Left ventricle myocardium superior (tissue), 1 donor: ENCODE results near the gene TWSG1. TPM values are rescaled to one million over a fixed set of nuclear protein-coding genes. Genes with fewer than 3 reads are reported as not detected.
A peak's percentile ranks its signal among the peaks of the same experiment; 100 is the strongest.
"Not testable (repeated sequence)": the region's sequence is repeated elsewhere in the genome, so short reads cannot be mapped to it uniquely, and the experiment has no call there.

Experiments used
- ATAC-seq: fragments of 200-7000 bp; cut with Tn5 transposase; one replicate; pipeline ENCODE4 v1.9.1; 2020; ENCODE audit warnings: mild to moderate bottlenecking, moderate library complexity
- DNase-seq: peaks from one replicate; pipeline ENCODE4 v3.0.0-alpha.2; 2020
- intact Hi-C: fragments of 100-400 bp; cut with micrococcal nuclease; formaldehyde crosslinking; loops from one replicate; pipeline ENCODE4 v1.11.0; 2022
- total RNA-seq: library from RNA; stranded (reverse); fragmentation: NEBNext Ultra II Directional; extraction: Animal tissue kit (Norgen Biotek cat#: 25700); gene quantifications from one replicate; pipeline ENCODE4 v1.2.1, GENCODE V29; 2021
- donor health status: DM: no; HTN: yes; CAD: no; lungs with severe emphysema.

Gene TWSG1
- total RNA-seq, 1 donor from 2014 or later: 10.0 TPM

GRCh38 chr18:9437021-9437437 is 102.5 kb downstream of the TWSG1 start:
- ATAC-seq (peak; percentile 59), DNase-seq (no peak)
- intact Hi-C loops: no loop called here

GRCh38 chr18:9437672-9438071 is 103.1 kb downstream of the TWSG1 start:
- ATAC-seq: no peak

GRCh38 chr18:9441061-9441460 is 106.5 kb downstream of the TWSG1 start:
- ATAC-seq (no peak), DNase-seq (no peak)
- intact Hi-C loops: no loop called here

More at GRCh38 chr18:9437672-9438071, 103.1 kb downstream of the TWSG1 start:
- no peak for DNase-seq
- intact Hi-C loops: no loop called here

- ATAC-seq: no peak
- intact Hi-C loops: no loop called here
- DNase-seq: no peak
Observed at GRCh38 chr18:9444549-9444948, 110.0 kb downstream of the TWSG1 start.

GRCh38 chr18:9446839-9447238 is 112.3 kb downstream of the TWSG1 start:
- DNase-seq (no peak), ATAC-seq (no peak)
- intact Hi-C loops: no loop called here

GRCh38 chr18:9447334-9447733 is 112.8 kb downstream of the TWSG1 start:
- DNase-seq: no peak
- intact Hi-C loops: no loop called here
- ATAC-seq: no peak

GRCh38 chr18:9449600-9450414 is 115.2 kb downstream of the TWSG1 start:
- no peak for ATAC-seq
- intact Hi-C loops: no loop called here
- DNase-seq: no peak

GRCh38 chr18:9450920-9451319 is 116.3 kb downstream of the TWSG1 start:
- DNase-seq, ATAC-seq, intact Hi-C loops: not testable (repeated sequence)

Other genes starting within 250 kb of the TWSG1 start
- gene NDUFV2, start 232.1 kb upstream of the TWSG1 start, total RNA-seq: 496 TPM
- gene ANKRD12, start 198.0 kb upstream of the TWSG1 start, total RNA-seq: 46.1 TPM
- 50.3 TPM for gene RALBP1, start 140.7 kb downstream of the TWSG1 start, total RNA-seq